GM18508 (cell line): ENCODE measurements around the gene GJC2.
A peak's percentile ranks its signal among the peaks of the same experiment; 100 is the strongest.

Experiments used
- ATAC-seq: cut with Tn5 transposase; IDR thresholded peaks from one replicate; pipeline ENCODE4 v1.9.1; 2021; ENCODE audit warnings: moderate number of reproducible peaks; ENCODE audit not compliant: insufficient read depth, unreplicated experiment

Gene GJC2

GRCh38 chr1:228155596-228156514 is 6.1 kb downstream of the GJC2 start:
- ATAC-seq, result no peak

- no peak for ATAC-seq
Measured at GRCh38 chr1:228156515-228156881, 6.8 kb downstream of the GJC2 start.

- ATAC-seq, result no peak
Measured at GRCh38 chr1:228156941-228157728, 7.4 kb downstream of the GJC2 start.

GRCh38 chr1:228157729-228158126 is 8.0 kb downstream of the GJC2 start:
- ATAC-seq, result no peak

GRCh38 chr1:228158151-228159007 is 8.6 kb downstream of the GJC2 start:
- ATAC-seq, result no peak

- no peak for ATAC-seq
Measured at GRCh38 chr1:228159008-228159665, 9.4 kb downstream of the GJC2 start.

GRCh38 chr1:228160201-228160761 is 10.6 kb downstream of the GJC2 start:
- ATAC-seq, result no peak

- ATAC-seq, result no peak
Measured at GRCh38 chr1:228161362-228161761, 11.6 kb downstream of the GJC2 start.

- ATAC-seq, result no peak
Measured at GRCh38 chr1:228161866-228162265, 12.1 kb downstream of the GJC2 start.

- ATAC-seq, result no peak
Measured at GRCh38 chr1:228162286-228163006, 12.7 kb downstream of the GJC2 start.

GRCh38 chr1:228163007-228163753 is 13.4 kb downstream of the GJC2 start:
- no peak for ATAC-seq

- ATAC-seq, result no peak
Measured at GRCh38 chr1:228163776-228164519, 14.2 kb downstream of the GJC2 start.

GRCh38 chr1:228164561-228165371 is 15.0 kb downstream of the GJC2 start:
- ATAC-seq, result no peak

- ATAC-seq, result peak; percentile 65
Measured at GRCh38 chr1:228165372-228166169, 15.8 kb downstream of the GJC2 start, which contains the start of gene IBA57. TSS of gene IBA57 (plus strand) at chr1:228165804. CDS start at chr1:228165817, 13 bp downstream.

GRCh38 chr1:228166170-228166936 is 16.6 kb downstream of the GJC2 start:
- peak; percentile 19 for ATAC-seq
